HG02973 (cell line): ENCODE data around the gene NEK1.
A peak's percentile ranks its signal among the peaks of the same experiment; 100 is the strongest.
"Not testable (repeated sequence)": the region's sequence is repeated elsewhere in the genome, so short reads cannot be mapped to it uniquely, and the experiment has no call there.

ENCODE experiments used
- ATAC-seq: cut with Tn5 transposase; IDR thresholded peaks from one replicate; pipeline ENCODE4 v1.9.1; 2021; ENCODE audit warnings: moderate library complexity; ENCODE audit not compliant: unreplicated experiment

NEK1 gene

DNA sequence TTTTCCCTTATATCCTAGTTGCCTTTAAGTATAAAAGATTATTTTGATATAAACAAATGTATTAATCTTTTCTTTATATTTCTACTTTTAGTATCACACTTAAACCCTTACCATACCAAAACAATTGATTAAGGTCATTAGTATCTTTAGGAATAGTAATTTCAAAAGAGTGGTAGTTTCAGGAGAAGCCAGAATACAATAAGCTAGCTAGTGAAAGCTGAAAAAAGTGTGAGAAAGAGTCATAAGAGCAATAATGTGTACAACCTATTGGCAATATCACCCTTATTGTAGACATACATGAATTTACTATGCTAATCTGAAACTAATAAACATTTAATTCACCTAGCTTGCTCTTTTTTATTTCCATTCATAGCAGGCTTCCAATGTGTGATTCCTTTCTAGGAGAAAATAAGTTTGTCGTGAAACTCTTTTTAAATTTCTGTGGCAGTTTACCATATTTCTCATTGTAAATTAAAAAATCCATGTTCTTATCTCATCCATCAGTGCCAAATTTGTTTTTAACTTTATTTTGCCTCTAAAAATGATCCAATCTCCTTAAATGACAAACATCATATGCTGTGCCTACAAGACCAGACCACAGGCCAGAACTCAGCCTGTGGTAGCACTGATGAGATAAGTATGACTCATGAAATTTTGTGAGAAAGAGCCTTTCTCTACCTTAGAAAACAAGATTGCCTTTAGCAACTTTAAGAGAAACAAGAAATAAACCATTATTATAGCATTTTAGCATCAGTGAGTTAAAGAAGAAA lies 8.1 kb downstream of the NEK1 start:
- peak; percentile 80 for ATAC-seq

DNA sequence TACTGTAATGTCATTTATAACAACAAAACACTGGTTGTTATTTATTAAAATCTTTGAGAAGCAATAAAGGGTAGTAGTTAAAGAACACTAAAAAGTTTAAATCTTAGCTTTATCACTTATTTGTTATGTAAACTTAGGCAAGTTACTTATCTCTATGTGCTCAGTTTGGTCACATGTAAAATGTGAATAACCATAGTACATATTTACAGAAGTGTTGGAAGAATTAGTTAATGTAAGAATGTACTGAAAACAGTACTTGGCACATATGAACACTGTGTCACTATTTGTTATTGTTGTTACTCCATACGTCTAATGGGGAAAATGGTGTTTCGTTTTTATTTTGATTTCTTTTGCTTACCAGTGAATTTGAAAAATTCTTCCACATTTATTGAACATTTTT lies 9.1 kb downstream of the NEK1 start:
- ATAC-seq, result no peak

DNA sequence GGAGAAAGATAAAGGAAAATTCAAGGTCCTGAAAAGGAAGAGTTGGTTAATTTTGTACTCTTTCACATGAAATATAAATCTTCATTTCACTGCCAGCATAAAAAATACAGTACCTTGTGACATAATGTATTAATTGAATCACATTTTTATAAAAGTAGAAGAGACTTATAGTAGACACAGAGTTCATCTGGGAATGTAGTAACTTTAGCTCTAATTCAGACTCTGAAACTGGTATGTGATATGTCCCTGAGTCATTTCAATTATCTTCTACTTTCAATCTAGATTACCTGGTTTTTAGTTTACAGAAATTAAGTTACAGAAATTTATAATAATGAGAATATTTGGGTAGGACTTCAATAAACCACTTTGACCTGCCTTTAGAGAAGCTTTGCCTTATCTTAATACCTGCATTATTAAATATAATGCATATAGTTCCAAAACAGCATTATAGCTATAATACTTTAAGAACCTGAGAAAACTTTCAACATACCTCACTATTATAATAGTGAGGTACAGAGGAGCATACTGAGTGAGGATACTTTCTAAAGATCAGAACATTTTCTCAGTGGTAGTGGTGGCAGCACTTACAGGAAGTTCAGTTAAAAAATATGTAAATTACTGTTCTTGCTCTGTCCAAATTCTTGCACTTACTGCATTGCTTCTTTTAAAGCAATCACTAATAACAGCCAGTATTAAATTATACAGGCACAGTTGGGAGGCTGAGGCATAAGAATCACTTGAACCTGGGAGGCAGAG lies 11.2 kb downstream of the NEK1 start:
- peak; percentile 49 for ATAC-seq

DNA sequence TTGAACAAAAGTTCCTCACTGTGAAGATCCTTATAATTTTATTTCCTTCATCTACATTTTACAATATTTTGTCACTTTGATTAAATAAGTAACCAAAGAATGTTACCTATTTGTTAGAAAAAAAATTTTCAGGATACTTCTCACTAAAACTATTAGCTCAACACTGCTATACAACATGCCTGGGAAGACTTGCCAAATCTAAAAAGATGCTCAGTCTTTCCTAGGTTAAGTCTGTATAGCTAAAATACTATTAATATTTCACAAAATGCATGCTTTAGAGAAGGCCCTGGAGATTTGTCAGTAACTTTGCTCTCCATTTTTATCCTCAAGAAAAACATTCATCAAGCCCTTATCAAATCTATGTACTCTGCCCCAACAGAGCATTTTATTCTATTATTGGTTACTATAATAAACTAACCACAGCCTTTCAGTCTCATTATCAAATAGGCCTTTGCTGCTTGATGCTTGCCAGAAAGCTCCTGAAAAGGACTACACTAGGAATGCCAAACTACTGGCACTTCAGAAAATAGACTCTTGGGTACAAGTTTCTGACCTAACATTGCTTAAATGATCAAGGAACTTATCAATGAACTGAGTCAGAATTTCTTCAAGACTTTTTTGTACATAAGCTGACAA lies 17.7 kb downstream of the NEK1 start:
- ATAC-seq, result no peak

DNA sequence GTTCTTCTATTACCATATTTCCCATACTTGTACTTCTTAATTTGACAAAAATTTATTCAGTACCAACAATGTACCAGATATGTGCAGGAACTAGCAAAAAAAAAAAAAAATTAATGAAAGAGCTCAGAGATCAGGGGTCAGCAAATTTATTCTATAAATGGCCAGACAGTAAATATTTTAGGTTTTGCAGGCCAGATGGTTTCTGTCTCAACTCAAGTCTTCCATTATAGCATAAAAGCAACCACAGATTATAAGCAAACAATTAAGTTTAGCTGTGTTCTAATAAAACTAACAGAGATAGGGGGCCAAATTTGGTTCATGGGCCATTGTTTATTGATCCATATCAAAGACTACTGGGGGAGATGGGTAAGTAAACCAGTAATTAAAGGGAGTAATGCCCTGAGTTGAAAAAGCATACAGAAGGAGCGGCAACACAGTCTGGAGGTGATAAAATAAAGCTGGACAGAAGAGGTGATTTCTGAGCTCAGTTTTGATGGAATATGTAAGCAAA lies 19.3 kb downstream of the NEK1 start:
- no peak for ATAC-seq

DNA sequence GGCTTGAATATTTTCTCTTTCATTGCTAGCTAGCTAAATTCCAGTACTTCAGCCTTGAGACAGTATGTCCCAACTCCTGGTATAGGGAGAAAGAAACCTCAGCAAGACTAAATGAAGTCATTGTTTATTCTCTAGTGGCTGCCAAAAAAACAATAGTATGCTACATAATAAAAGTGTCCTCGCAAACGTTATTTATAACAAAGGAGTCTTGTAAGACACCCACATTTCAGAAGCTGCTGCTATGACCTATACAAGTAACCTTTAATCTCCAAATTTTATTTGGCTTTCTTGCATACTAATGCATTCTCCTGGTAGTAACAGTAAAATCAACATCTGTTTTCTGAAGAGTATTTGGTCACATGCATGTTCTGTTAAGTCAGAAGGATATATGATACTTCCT lies 28.8 kb downstream of the NEK1 start:
- ATAC-seq, result no peak

DNA sequence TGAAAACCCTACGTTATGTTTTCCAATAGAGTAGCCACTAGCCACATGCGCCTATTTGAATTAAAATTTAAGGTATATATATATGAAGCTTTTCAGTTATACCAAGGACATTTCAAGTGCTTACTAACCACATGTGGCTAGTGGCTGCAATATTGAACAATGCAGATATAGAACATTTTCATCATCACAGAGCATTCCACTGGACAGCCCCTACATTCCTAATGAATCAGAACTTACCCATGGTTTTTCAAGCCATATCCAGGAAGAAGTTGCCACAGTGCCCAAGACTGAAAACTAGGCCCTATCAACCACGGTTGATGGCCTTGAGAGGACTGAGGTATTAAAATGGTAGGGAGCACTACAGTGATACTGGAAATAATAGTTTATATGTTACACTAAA lies 29.7 kb downstream of the NEK1 start:
- no peak for ATAC-seq

DNA sequence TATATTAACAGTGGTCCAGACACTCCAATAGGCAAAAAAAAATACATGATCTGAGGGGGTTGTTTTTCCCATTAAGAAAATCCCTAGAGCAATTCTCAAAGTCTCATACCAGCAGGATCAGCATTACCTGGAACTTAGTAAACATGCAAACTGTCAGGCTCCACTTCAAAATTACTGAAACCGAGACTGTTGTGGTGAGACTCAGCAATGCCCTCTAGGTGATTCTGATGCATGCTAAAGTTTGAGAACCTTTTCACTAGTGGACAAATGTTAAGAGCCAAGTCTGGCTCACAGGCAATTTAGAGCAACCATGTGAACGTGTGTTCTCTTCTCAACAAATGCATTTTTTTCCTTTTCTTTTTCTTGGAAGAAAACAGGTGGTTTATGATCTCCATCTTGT lies 30.2 kb downstream of the NEK1 start:
- peak; percentile 88 for ATAC-seq

DNA sequence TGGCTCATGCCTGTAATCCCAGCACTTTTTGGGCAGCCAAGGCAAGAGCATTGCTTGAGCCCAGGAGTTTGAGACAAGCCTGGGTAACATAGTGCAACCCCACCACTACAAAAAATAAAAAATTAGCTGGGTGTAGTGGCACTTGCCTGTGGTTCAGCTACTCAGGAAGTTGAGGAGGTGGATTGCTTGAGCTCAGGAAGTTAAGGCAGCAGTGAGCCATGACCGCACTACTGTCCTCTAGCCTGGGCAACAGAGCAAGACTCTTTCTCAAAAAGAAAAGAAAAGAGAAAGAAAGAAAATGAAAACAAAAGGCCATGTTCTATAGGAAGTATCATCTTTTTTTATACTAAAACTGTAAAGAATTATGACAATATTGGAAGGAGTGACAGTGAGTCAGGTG lies 38.5 kb downstream of the NEK1 start:
- ATAC-seq, result no peak

DNA sequence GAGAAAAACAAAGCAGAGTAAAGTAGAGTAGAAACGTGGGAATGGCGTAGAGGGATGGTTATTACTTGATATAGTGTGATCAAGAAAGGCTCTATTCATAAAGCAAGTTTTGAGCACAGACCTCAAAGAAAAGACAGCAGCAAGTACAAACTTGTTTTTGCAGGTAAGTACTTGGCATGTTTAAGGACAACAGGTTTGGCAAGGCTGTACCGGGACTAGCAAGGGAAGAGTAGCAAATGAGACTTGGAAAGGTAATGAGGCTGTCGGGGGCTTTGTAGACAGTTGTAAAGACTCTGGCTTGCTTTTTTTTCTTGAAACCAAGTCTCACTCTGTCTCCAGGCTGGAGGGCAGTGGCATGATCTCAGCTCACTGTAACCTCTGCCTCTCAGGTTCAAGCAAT lies 40.9 kb downstream of the NEK1 start:
- no peak for ATAC-seq

DNA sequence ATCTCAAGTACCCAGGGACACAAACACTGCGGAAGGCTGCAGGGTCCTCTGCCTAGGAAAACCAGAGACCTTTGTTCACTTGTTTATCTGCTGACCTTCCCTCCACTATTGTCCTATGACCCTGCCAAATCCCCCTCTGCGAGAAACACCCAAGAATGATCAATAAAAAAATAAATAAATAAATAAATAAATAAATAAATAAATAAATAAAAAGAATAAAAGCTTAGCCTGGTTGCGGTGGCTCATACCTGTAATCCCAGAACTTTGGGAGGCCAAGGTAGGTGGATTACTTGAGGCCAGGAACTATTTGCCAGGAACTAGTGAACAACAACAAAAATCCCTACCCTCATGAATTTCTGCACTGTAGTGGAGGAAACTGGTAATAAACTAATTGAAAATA lies 41.4 kb downstream of the NEK1 start:
- not testable (repeated sequence) for ATAC-seq

DNA sequence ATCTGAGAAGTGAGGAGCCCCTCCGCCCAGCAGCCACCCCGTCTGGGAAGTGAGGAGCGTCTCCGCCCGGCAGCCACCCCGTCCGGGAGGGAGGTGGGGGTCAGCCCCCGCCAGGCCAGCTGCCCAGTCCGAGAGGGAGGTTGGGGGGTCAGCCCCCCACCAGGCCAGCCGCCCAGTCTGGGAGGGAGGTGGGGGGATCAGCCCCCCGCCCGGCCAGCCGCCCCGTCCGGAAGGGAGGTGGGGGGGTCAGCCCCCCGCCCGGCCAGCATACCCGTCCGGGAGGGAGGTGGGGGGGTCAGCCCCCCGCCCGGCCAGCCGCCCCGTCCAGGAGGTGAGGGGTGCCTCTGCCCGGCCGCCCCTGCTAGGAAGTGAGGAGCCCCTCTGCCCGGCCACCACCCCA lies 42.1 kb downstream of the NEK1 start:
- not testable (repeated sequence) for ATAC-seq

DNA sequence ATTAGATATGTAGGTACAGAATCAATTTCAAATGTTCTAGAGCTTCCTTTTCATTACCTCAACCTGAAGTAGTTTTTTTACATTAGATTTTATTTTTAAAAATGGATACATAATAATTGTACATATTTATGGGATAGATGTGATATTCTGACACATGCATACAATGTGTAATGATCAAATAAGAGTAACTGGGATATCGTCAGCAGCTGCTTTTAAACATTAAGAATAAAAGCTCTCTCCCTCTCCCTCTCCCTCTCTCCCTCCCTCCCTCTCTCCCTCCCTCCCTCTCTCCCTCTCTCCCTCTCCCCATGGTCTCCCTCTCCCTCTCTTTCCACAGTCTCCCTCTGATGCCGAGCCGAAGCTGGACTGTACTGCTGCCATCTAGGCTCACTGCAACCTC lies 43.2 kb downstream of the NEK1 start:
- not testable (repeated sequence) for ATAC-seq

DNA sequence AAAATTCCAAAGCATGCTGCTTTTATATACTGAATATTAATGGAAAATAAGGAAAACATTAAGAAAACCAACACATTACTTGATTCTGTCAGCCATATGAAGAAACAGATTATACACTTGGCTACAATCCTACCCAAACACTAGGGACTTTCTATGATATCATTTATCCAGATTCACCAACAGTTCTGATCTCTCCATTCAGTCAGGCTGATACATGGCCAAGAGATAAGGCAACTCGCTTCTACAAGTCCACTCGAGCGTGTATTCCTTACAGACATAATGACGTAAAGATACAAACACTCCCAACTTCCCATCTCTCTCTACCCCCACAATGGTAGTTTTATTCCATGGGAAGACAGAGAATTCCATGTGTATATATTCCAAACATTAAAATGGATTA lies 44.5 kb downstream of the NEK1 start:
- ATAC-seq, result no peak

DNA sequence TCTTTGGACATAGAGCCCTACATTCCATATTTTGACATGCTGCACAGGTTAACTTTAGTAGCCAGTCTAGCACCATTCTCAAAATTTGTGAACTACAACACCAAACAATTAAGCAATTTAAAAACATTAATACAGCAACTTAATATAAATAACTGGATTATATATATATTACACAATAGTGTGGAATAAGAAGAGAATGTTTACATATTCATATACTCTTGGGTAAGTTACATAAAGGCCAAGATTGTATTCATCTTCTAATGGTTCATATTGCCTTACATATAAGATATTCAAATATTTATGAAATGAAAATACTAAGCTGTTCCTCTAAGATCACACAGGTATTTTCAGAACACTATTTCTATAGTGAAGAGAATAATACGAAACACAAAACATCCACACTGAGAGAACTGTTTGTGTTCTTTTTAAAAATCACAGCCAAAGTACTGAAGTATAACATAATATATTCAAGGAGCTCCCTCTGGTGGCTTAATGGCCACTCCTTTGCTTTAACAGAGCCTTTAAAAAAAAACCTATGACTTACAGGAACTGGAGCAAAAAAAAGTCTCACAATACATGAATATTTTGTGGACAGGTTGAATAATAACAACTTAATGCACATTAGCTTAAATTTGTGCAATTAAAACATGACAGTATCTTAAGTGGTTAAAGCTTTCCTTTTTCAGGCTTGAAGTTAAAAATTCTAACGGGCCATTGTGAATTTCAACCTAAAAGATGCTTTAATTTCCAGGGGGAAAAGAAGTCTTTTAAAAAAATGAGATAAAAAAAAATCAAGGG lies 46.2 kb downstream of the NEK1 start:
- ATAC-seq, result peak; percentile 92

DNA sequence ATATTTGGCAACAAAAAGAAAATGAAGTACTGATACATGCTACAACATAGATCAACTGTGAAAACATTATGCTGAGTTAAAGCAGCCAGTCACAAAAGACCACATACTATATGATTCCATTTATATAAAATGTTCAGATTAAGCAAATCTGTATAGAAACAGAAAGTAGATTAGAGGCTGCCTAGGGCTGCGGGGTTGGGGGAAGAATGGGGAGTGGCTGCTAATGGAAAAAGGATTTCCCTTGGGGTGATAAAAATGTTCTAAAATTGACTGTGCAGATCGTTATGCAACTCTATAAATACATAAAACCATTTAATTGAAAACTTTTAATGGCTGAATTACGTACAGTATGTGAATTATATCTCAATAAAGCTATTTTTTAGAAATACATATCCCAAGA lies 46.8 kb downstream of the NEK1 start:
- no peak for ATAC-seq

DNA sequence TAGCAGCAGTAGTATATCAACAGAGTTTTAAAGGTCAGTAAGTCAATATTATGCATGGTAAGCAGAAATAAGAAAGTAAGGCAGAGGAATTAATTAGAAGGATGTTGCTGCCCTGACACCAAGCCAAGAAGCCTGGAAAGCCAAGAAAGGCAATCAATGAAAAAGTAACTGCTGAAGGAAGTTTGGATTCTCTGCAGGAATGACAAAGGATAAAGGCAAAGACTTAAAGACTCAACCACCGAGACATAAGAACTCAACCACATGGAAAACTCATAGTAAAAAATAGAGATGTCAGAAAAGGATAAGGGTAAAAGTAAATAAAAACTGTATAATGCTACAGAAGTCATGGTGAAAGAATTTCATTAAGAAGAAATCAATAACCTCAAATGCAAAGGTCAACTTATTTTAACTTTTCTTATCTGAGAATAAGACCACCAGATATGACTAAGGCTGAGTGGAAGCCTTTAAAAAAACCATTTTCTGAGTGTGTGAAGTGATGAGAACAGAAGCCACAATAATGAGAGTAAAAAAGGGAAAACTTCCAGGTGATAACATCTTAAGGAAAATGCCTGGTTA lies 55.2 kb downstream of the NEK1 start:
- no peak for ATAC-seq

DNA sequence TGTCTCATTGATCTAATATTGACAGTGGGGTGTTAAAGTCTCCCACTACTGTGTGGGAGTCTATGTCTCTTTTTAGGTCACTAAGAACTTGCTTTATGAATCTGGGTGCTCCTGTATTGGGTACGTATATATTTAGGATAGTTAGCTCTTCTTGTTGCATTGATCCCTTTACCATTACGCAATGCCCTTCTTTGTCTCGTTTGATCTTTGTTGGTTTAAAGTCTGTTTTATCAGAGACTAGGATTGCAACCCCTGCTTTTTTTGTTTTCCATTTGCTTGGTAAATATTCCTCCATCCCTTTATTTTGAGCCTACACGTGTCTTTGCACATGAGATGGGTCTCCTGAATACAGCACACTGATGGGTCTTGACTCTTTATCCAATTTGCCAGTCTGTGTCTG lies 65.8 kb downstream of the NEK1 start:
- not testable (repeated sequence) for ATAC-seq

DNA sequence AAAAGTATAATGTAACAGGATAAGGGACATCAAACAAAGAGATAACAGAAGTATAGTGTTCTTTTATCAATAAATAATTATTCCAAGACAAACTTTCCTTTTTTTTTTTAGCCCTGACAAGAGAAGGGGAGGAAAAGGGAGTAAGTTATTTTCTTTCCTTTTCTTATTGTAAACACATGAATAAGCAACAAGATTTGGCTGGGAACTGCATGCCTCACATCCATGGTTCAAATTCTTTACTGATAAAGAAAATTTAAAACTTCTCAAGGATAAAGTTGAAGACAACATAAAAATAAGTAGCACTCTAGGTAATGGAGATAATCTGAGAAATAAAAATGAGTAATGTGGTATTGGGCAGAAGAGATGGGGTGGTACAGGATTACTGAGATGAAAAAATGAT lies 71.6 kb downstream of the NEK1 start:
- ATAC-seq, result no peak

DNA sequence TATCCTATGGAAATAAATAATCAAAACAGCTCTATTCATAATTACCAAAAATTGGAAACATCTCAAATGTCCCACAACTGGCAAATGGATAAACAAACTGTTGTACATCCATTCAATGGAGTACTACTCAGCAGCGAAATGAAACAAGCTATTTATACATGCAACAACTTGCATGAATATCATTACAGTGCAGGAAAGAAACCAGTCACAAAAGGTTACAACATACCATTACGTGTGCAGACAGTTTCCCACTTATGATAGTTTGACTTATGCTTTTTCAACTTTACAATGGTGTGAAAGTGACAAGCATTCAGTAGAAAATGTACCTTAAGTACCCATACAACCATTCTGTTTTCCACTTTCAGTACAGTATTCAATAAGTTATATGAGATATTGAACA lies 82.3 kb downstream of the NEK1 start:
- no peak for ATAC-seq

DNA sequence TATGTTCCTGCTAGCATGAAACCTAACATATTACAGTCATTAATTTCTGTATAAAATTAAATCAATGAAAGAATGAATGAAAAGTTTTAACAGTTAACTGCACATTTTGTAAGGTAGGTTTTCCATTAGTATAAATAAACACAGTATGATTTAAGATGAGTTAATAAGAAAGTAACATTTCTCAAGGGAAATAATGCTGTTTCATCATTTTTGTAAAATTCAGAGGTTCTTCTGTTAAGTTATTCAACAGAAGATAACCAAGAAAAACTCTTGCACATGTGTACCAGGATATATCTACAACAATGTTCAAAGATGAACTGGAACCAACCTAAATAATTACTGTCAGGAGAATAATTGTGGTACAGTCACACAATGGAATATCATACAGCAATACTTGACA lies 88.6 kb downstream of the NEK1 start:
- no peak for ATAC-seq
